Left lung (tissue), 10 donors: Measurements from ENCODE around the gene KLHDC3. TPM values are rescaled to one million over a fixed set of nuclear protein-coding genes. Genes with fewer than 3 reads are reported as not detected.
A peak's percentile ranks its signal among the peaks of the same experiment; 100 is the strongest.

ENCODE experiments used
- ATAC-seq: fragments of 200-7000 bp; cut with Tn5 transposase; one replicate; pipeline ENCODE4 v1.9.1; 2020; ENCODE audit warnings: moderate library complexity
- DNase-seq, 4 donors: peaks; one replicate each; pipeline ENCODE4 v3.0.0-alpha.2; 2013 to 2020
- H3K27ac ChIP-seq, 2 donors: fragments of 200-600 bp; sonication (generic) in 1 of 2; one replicate each; pipeline versions ENCODE4 v1.5.0 to v1.8.0; 2020 to 2021
- H3K27me3 ChIP-seq, 2 donors: fragments of 200-600 bp; sonication (generic) in 1 of 2; one replicate each; pipeline versions ENCODE4 v1.5.0 to v1.8.0; 2020 to 2021
- H3K36me3 ChIP-seq, 2 donors: fragments of 200-600 bp; sonication (generic) in 1 of 2; one replicate each; pipeline versions ENCODE4 v1.5.0 to v1.8.0; 2020 to 2021
- H3K4me1 ChIP-seq, 2 donors: fragments of 200-600 bp; one replicate each; pipeline ENCODE4 v1.8.0; 2021
- H3K4me3 ChIP-seq, 2 donors: fragments of 200-600 bp; sonication (generic) in 1 of 2; one replicate each; pipeline versions ENCODE4 v1.5.0 to v1.8.0; 2020 to 2021; ENCODE audit warnings: mild to moderate bottlenecking in 1 of 2
- H3K9me3 ChIP-seq, 2 donors: fragments of 200-600 bp; sonication (generic) in 1 of 2; one replicate each; pipeline versions ENCODE4 v1.5.0 to v1.8.0; 2020 to 2021
- CTCF ChIP-seq, 2 donors: fragments of 200-600 bp; sonication (generic) in 1 of 2; IDR thresholded peaks; one replicate each; pipeline versions ENCODE4 v1.5.0 to v1.8.0; 2021; ENCODE audit warnings: antibody characterized with exemption in 2 of 2
- intact Hi-C, 2 donors: fragments of 100-400 bp; cut with DNase I; formaldehyde crosslinking; loops; one replicate each; pipeline versions ENCODE4 v1.11.2 to v1.14.2; 2022
- polyA plus RNA-seq, 6 donors: library from polyadenylated mRNA; unstranded; fragments of 120-200 nt; gene quantifications; one replicate each; pipeline ENCODE4 v1.2.1, GENCODE V29; 2013; ENCODE audit not compliant: insufficient read length in 6 of 6
- total RNA-seq, 2 donors: library from RNA; stranded (reverse); fragmentation: NEBNext Ultra II Directional; extraction: Animal tissue kit (Norgen Biotek cat#: 25700); gene quantifications; one replicate each; pipeline ENCODE4 v1.2.1, GENCODE V29; 2021
- donor health status: DM: no; HTN: yes; CAD: no.
- donor health status: DM: no; HTN: no; CAD: no.

KLHDC3 gene
- total and polyA plus RNA-seq, 8 donors: 50.5 to 110 (median 97.1) TPM

DNA sequence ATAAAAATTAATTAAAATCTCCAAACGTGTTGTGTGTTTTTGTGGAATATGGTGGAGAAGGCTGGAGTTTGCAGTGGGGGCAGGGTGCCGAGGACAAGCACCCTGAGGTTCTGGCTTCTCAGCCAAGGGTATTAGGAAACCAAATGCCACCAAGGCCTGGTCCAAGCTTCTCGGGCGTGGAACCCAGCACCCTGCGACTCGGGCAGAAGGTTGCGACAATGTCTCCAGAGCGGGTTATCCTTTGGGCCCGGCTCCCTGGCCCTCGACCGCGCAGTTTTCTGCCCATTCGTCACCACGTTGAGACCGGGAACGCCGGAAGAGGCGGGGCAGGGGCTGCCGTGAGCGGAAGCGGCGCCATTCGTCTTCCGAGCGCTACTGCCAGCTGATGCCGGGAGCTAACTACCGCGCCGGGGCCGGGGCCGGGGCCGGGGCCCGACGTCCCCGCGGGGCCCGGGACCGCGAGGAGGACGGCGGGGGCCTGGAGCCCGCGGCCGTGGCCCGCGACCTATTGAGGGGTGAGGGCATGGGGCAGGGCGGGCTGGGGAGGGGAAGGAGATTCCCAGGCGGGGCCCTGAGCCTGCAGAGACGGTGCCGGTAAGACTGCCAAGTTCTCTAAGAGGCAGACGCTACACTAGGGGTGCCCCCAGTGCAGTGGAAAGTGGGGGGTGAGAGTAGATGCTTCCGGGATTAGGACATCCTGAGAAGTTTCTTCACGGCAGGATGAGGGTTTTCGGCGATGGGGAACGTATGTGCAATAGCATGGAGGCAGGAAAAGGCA, 7.4 kb downstream of the KLHDC3 start, which contains the start of gene RRP36:
Gene RRP36, plus strand, starts transcription at position 354 of the 778 bp plus-strand sequence. Its CDS starts 32 bp downstream, at position 386.
- ATAC-seq (peak; percentile 95), DNase-seq (peak; percentile 75 to 97 (median 81))
- H3K9me3 ChIP-seq: no peaks in the 10 kb centered on the region
- peaks cover 0 to 42% of the 10 kb centered on the region in 2 donors for H3K4me1 ChIP-seq
- peak within 1 kb of the TSS; percentile 81 to 89 for H3K27ac ChIP-seq
- intact Hi-C loops: no loop called here
- no peaks in the 10 kb centered on the region for H3K27me3 ChIP-seq
- peaks cover 0 to 54% of the 10 kb centered on the region in 2 donors for H3K36me3 ChIP-seq
- H3K4me3 ChIP-seq: peak within 1 kb of the TSS; percentile 88 to 93
- no peak for TF ChIP-seq CTCF (IDR thresholded peaks at IDR 0.05)

DNA sequence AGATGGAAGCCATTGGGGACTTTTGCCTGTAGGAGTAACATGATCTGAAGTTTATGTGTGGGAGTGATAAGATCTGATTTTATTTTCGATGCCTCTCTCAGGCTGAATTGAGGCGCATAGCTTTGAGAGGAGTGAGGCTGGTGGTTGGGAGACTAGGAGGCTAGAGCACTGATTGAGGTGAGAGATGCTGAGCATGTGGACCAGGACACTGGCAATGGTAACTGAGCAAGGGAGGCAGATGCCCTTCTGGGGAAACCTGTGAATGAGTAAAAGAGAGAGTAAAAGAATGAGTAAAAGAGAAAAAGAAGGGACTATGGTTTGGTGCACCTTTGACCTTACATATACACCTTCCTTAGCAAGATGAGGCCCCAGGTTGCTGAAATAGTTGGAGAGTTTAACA, 10.4 kb downstream of the KLHDC3 start:
- DNase-seq (no peak), ATAC-seq (no peak)
- Histone ChIP-seq H3K27me3 (no peaks in the 10 kb centered on the region), H3K4me3 (no peak overlapping the region), H3K27ac (no peak overlapping the region), H3K9me3 (no peaks in the 10 kb centered on the region), H3K4me1 (peaks cover 0 to 29% of the 10 kb centered on the region in 2 donors), H3K36me3 (peaks cover 0 to 60% of the 10 kb centered on the region in 2 donors)
- intact Hi-C loops: no loop called here
- TF ChIP-seq CTCF (IDR thresholded peaks at IDR 0.05): no peak

DNA sequence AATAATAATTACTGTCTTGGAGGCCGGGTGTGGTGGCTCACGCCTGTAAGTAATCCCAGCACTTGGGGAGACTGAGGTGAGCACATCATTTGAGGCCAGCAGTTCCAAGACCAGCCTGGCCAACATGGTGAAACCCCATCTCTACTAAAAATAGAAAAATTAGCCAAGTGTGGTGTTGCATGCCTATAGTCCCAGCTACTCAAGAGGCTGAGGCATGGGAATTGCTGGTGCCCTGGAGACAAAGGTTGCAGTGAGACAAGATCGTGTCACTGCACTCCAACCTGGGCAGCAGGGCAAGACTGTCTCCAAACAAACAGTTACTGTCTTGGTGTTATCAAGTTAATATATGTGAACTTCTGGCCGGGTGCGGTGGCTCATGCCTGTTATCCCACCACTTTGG, 12.3 kb downstream of the KLHDC3 start:
- no peak for DNase-seq
- Histone ChIP-seq H3K9me3 (no peaks in the 10 kb centered on the region), H3K27me3 (no peaks in the 10 kb centered on the region), H3K4me1 (peaks cover 0 to 20% of the 10 kb centered on the region in 2 donors), H3K27ac (no peak overlapping the region), H3K4me3 (no peak overlapping the region), H3K36me3 (peaks cover 0 to 74% of the 10 kb centered on the region in 2 donors)
- TF ChIP-seq CTCF (IDR thresholded peaks at IDR 0.05): no peak
- ATAC-seq: no peak
- intact Hi-C loops: no loop called here

DNA sequence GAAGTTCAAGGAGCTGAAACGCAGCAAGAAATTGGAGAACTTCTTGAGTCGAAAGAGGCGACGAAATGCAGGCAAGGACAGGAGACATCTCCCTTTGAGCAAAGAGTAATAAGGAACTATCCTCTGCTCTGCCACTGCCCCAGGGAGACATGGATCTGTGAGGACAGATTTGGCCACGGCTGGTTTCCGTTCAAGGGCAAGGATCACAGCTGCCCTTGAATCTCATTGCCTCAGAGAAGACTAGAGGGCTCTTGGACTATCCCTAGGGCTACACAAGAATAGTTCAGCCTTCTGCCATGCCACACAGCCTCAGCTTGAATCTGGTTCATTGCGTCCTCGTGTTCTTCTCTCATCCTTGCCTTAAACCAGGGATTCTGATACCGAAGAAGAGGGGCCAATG, 15.1 kb downstream of the KLHDC3 start:
- H3K36me3 ChIP-seq: peaks cover 0 to 99% of the 10 kb centered on the region in 2 donors

More for the DNA sequence above, 15.1 kb downstream of the KLHDC3 start:
- no peak for ATAC-seq
- Histone ChIP-seq H3K4me3 (no peak overlapping the region), H3K27me3 (no peaks in the 10 kb centered on the region), H3K9me3 (no peaks in the 10 kb centered on the region), H3K27ac (no peak overlapping the region), H3K4me1 (no peaks in the 10 kb centered on the region)
- TF ChIP-seq CTCF (IDR thresholded peaks at IDR 0.05): no peak
- DNase-seq: no peak
- intact Hi-C loops: no loop called here
